BLaER1 (cell line): ENCODE data around the gene CENPM.

Experiments used
- H3K27ac ChIP-seq: shearing (Covaris generic); formaldehyde crosslinking; 2 replicates; pipeline ENCODE4 v1.8.1; 2022
- H3K27me3 ChIP-seq: shearing (Covaris generic); formaldehyde crosslinking; 2 replicates; pipeline ENCODE4 v1.8.1; 2022
- H3K36me3 ChIP-seq: shearing (Covaris generic); formaldehyde crosslinking; 2 replicates; pipeline ENCODE4 v1.8.1; 2022
- H3K4me1 ChIP-seq: shearing (Covaris generic); formaldehyde crosslinking; 2 replicates; pipeline ENCODE4 v1.8.1; 2022
- H3K4me2 ChIP-seq: shearing (Covaris generic); formaldehyde crosslinking; 2 replicates; pipeline ENCODE4 v1.8.1; 2022
- H3K4me3 ChIP-seq: shearing (Covaris generic); formaldehyde crosslinking; 2 replicates; pipeline ENCODE4 v1.8.1; 2022
- H3K9ac ChIP-seq: shearing (Covaris generic); formaldehyde crosslinking; 2 replicates; pipeline ENCODE4 v1.8.1; 2022
- H3K9me3 ChIP-seq: shearing (Covaris generic); formaldehyde crosslinking; 2 replicates; pipeline ENCODE4 v1.8.1; 2022
- H4K20me1 ChIP-seq: shearing (Covaris generic); formaldehyde crosslinking; 2 replicates; pipeline ENCODE4 v1.8.1; 2022
- Cebpa-rat ChIP-seq: shearing (Covaris generic); IDR thresholded peaks from 2 replicates; pipeline ENCODE4 v1.8.1; 2022

Gene CENPM

DNA sequence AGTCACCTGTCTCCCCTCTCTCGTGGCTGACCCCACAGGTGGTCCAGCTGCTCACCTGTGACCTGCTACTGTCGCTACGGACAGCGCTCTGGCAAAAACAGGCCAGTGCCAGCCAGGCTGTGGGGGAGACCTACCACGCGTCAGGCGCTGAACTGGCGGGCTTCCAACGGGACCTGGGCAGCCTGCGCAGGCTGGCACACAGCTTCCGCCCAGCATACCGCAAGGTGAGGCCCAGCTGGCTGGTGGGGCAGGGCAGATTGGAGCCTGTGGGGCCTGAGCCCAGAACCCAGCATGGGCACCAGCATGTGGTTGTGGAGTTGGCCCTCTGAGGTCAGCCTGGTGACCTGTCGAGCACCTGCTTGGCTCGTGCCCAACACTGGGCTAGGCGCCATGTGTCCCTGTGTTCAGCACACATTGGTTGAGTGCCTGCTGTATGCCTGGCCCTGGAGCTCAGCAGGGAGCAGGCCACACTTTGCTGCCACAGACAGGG is 44.0 kb downstream of the CENPM start:
- TF ChIP-seq Cebpa-rat = no peak
- peaks cover 81% of the 10 kb centered on the region for H4K20me1 ChIP-seq
- no peak overlapping the region for H3K27ac ChIP-seq
- H3K9me3 ChIP-seq = no peaks in the 10 kb centered on the region
- no peak overlapping the region for H3K4me3 ChIP-seq
- no peak overlapping the region for H3K9ac ChIP-seq
- peaks cover 8% of the 10 kb centered on the region; the same call in 1 of the 2 replicates for H3K27me3 ChIP-seq
- peaks cover 99% of the 10 kb centered on the region for H3K36me3 ChIP-seq
- H3K4me2 ChIP-seq = no peak overlapping the region
- peaks cover 8% of the 10 kb centered on the region for H3K4me1 ChIP-seq

DNA sequence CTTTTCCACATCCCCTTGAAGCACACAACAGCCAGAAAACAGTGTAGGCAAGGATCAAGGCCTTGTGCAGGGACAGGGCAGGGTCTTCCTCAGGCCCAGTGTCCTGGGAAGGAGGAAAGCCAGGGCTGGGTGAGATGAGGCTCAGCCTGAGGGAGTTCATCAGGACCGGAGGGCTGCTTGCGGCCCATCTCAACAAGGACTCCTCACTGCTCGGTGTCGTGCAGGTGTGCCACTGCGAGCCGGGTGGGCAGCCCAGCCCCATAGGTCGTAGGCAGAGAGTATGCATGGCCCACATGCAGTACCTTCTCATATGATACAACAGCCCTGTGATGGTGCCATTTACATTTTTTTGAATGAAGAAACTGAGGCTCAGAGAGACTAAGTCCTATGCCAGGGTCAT is 44.9 kb downstream of the CENPM start:
- H3K27me3 ChIP-seq = no peaks in the 10 kb centered on the region
- no peak for TF ChIP-seq Cebpa-rat
- no peaks in the 10 kb centered on the region for H3K9me3 ChIP-seq
- no peak overlapping the region for H3K4me3 ChIP-seq
- H4K20me1 ChIP-seq = peaks cover 78% of the 10 kb centered on the region
- H3K27ac ChIP-seq = no peak overlapping the region
- H3K4me2 ChIP-seq = no peak overlapping the region
- peaks cover 99% of the 10 kb centered on the region for H3K36me3 ChIP-seq
- H3K9ac ChIP-seq = no peak overlapping the region
- no peaks in the 10 kb centered on the region for H3K4me1 ChIP-seq

DNA sequence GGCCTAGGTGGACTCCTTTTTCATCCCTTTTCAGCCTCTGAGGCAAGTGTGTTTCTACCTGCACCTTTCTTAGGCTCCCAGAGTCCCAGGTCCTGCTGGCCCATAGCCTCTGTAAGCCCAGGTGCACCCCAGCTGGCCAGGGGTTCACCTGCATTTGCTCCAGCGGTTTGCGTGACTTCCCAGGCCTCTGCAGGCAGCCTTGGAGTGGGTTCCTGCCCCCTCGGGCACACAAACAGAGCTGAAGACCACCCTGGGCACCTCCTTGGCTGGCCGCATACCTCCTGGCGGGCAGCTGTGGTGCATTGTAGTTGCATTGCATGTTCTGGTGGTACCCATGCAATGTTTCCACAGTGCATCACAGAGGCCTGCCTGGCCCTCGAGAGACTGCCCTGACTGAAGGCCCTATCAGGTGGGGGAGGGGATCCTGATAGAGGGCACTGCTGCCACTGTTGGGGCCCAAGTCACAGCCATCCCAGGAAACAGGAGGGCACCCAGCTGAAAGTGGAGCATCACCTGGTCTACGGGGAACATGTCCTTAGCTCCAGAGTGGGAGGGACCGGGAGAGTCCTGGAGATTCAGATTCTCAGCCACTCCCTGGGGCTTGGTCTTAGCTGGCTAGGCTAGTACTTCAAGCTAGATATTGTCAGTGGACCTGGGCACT is 46.2 kb downstream of the CENPM start:
- no peak for TF ChIP-seq Cebpa-rat
- H4K20me1 ChIP-seq = peaks cover 74% of the 10 kb centered on the region

GRCh38 chr22:41899992-41900651 is 46.8 kb downstream of the CENPM start:
- TF ChIP-seq Cebpa-rat = no peak
- no peaks in the 10 kb centered on the region for H3K4me1 ChIP-seq
- H3K9ac ChIP-seq = no peak overlapping the region
- peaks cover 100% of the 10 kb centered on the region for H3K36me3 ChIP-seq
- no peaks in the 10 kb centered on the region for H3K9me3 ChIP-seq
- no peak overlapping the region for H3K4me2 ChIP-seq
- H3K27ac ChIP-seq = no peak overlapping the region
- peaks cover 67% of the 10 kb centered on the region for H4K20me1 ChIP-seq
- no peak overlapping the region for H3K4me3 ChIP-seq
- H3K27me3 ChIP-seq = no peaks in the 10 kb centered on the region

More for the DNA sequence above, 46.2 kb downstream of the CENPM start:
- H3K4me2 ChIP-seq = no peak overlapping the region
- H3K4me1 ChIP-seq = no peaks in the 10 kb centered on the region
- H3K27me3 ChIP-seq = no peaks in the 10 kb centered on the region
- no peak overlapping the region for H3K27ac ChIP-seq
- peaks cover 100% of the 10 kb centered on the region for H3K36me3 ChIP-seq
- H3K4me3 ChIP-seq = no peak overlapping the region
- H3K9me3 ChIP-seq = no peaks in the 10 kb centered on the region
- H3K9ac ChIP-seq = no peak overlapping the region

DNA sequence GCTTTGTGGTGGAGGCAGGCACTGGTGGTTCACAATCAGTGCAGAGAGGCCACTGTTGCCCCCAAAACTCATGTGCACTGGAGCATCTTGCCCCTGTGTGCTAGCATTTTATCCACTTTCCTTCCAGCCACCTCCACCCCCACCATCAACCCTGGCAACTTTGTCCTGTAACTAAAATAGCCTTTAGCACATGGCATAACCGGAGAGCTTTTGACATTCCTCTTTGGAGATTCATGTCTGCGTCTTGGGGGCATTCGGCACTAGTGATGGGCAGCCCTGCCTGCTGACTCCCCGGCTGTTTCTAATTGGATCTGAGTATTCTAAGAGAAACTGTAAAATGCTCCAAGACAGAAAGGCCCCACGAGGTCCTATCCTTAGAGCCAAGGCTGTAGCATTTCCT is 47.8 kb downstream of the CENPM start:
- Histone ChIP-seq H4K20me1 (peaks cover 57% of the 10 kb centered on the region), H3K4me1 (no peaks in the 10 kb centered on the region), H3K27ac (no peak overlapping the region), H3K27me3 (no peaks in the 10 kb centered on the region), H3K36me3 (peaks cover 100% of the 10 kb centered on the region), H3K4me2 (no peak overlapping the region), H3K9ac (no peak overlapping the region), H3K4me3 (no peak overlapping the region), H3K9me3 (no peaks in the 10 kb centered on the region)
- no peak for TF ChIP-seq Cebpa-rat

DNA sequence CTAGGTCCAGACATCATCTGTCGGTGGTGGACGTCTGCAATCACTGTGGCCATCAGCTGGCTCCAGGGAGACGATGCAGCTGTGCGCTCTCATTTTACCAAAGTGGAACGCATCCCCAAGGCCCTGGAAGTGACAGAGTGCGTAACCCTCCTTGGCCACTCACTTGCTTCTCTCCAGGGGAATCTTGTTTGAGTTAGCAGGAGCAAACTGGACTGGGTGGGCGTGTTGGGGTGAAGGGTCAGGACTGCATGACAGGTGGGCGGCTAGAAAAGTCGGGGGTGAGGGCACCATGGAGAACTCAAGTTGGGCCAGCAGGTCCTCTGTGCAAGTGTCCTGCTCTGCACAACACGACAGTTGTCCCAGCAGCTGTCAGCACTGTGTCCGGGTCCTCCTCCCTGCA is 48.3 kb downstream of the CENPM start:
- Histone ChIP-seq H3K27me3 (no peaks in the 10 kb centered on the region), H4K20me1 (peaks cover 52% of the 10 kb centered on the region), H3K9ac (no peak overlapping the region), H3K27ac (no peak overlapping the region), H3K9me3 (no peaks in the 10 kb centered on the region), H3K4me3 (no peak overlapping the region), H3K4me2 (no peak overlapping the region), H3K36me3 (peaks cover 100% of the 10 kb centered on the region), H3K4me1 (no peaks in the 10 kb centered on the region)
- no peak for TF ChIP-seq Cebpa-rat

GRCh38 chr22:41893591-41894375 is 53.2 kb downstream of the CENPM start:
- Histone ChIP-seq H3K27me3 (no peaks in the 10 kb centered on the region), H3K36me3 (peaks cover 99% of the 10 kb centered on the region), H3K4me2 (no peak overlapping the region), H3K9me3 (no peaks in the 10 kb centered on the region), H3K4me1 (no peaks in the 10 kb centered on the region), H3K27ac (no peak overlapping the region), H4K20me1 (peaks cover 34% of the 10 kb centered on the region), H3K4me3 (no peak overlapping the region), H3K9ac (no peak overlapping the region)
- no peak for TF ChIP-seq Cebpa-rat

GRCh38 chr22:41892721-41893120 is 54.2 kb downstream of the CENPM start:
- peaks cover 99% of the 10 kb centered on the region for H3K36me3 ChIP-seq
- no peak overlapping the region for H3K27ac ChIP-seq
- H4K20me1 ChIP-seq = peaks cover 44% of the 10 kb centered on the region
- no peak overlapping the region for H3K9ac ChIP-seq
- no peaks in the 10 kb centered on the region for H3K27me3 ChIP-seq
- H3K9me3 ChIP-seq = no peaks in the 10 kb centered on the region
- TF ChIP-seq Cebpa-rat = no peak
- H3K4me3 ChIP-seq = no peak overlapping the region
- H3K4me1 ChIP-seq = no peaks in the 10 kb centered on the region
- H3K4me2 ChIP-seq = no peak overlapping the region

DNA sequence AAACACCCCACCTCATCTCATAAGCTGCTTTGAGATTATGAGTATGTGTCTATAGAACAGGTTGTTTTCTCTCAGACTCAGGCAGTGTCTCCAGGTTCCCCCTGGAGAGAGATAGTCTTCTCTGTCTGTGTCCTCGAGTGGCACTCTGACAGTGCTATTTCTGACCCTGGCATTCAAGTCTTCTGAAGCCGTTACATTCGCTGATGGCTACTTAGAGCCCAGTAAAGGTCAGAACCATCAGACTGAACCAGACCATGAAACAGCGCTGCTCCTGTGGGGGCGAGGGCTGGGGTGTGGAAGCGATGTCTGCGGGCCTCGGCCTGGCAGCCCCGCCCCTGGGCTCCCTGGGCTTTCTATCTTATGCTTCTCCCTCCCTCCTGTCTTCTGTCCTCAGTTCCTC is 55.5 kb downstream of the CENPM start:
- no peaks in the 10 kb centered on the region for H3K4me1 ChIP-seq
- no peak overlapping the region for H3K27ac ChIP-seq
- no peak for TF ChIP-seq Cebpa-rat
- no peak overlapping the region for H3K4me2 ChIP-seq
- peaks cover 99% of the 10 kb centered on the region for H3K36me3 ChIP-seq
- H3K27me3 ChIP-seq = no peaks in the 10 kb centered on the region
- peaks cover 37% of the 10 kb centered on the region for H4K20me1 ChIP-seq
- no peak overlapping the region for H3K9ac ChIP-seq
- no peaks in the 10 kb centered on the region for H3K9me3 ChIP-seq
- H3K4me3 ChIP-seq = no peak overlapping the region
